Measurements from ENCODE around the gene RARA.

Gene RARA

GRCh38 chr17:40306395-40306794, 2.6 kb upstream of the RARA start:
- Mint-ChIP-seq H3K9me3 (no peaks in the 10 kb centered on the region), H3K27ac (no peak overlapping the region), H3K4me3 (no peak overlapping the region), H3K36me3 (peaks cover 8 to 14% of the 10 kb centered on the region in 2 donors), H3K4me1 (peaks cover 8 to 24% of the 10 kb centered on the region in 2 donors), H3K27me3 (no peaks in the 10 kb centered on the region)
- DNase-seq (no peak), ATAC-seq (replicated peaks) (no peak)

DNA sequence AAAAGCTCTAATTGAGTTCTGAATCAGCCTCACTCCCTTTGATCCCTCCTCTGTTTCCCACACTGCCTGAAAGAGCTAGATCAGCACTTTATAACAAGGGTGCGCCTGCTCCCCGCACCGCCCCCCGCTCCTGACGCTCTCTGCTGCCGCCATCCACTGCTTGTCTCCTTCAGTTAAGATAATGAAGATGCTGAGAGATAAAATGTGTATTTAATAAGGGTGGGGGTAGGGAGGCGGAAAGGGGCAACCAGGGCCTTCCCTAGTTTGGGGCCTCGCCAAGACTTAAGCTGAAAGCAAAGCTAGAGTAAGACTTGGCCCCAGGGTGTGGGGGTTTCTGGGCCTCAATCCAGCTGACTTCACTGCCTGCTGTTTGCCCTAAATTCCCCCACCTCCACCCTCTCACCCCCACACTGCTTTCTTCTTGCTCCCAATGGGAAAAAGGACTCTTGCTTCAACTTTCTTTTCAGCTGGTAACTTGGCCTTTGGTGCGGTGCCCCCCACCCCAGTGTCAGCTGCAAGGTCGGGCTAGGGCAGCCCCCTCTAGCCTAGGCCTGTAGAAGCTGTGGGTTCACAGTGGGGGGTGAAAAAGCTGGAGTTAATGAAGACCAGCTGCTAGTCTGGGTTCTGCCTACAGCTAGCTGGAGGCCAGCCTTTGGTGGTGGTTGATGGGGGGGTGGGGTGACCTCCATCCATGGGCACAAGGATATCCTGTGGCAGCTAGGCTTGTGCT, 1.8 kb upstream of the RARA start:
- no peak for ATAC-seq (replicated peaks)
- Mint-ChIP-seq H3K4me1 (peaks cover 8 to 32% of the 10 kb centered on the region in 2 donors), H3K27me3 (no peaks in the 10 kb centered on the region), H3K27ac (no peak overlapping the region), H3K4me3 (no peak overlapping the region), H3K36me3 (peaks cover 7 to 11% of the 10 kb centered on the region in 2 donors), H3K9me3 (no peaks in the 10 kb centered on the region)
- no peak for DNase-seq

GRCh38 chr17:40307740-40308239, 1.2 kb upstream of the RARA start:
- Mint-ChIP-seq H3K9me3 (no peaks in the 10 kb centered on the region), H3K27me3 (no peaks in the 10 kb centered on the region), H3K4me3 (no peak overlapping the region), H3K36me3 (peaks cover 4 to 11% of the 10 kb centered on the region in 2 donors), H3K27ac (no peak overlapping the region), H3K4me1 (peaks cover 8 to 38% of the 10 kb centered on the region in 2 donors)
- DNase-seq (no peak), ATAC-seq (replicated peaks) (no peak)

DNA sequence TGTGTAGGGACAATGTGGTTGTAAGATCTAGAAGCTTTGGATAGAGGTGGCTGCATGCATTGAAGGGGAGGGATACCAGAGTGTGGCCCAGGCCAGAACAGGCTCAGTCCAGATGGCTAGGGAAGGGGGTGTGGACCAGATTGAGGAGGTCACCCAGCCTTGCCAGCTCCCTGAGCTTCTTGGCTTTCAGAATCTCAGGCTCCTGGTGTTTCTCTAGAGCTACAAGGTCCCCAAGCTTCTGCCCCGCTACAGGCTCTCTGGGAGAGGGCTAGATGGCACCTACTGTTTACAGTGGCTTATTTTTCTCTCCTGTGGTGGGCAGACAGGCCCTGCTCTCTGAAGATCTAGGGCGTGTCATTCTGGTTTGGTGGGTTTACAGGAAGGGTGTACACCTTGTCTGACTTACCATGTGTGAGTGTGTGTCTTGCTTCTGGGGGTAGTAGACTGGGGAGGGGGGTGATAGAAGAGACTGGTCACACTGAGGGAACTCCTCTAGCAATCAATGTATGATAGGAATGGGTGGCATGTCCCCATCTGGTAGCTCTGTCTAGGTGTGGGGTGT, 1.1 kb downstream of the RARA start:
- Mint-ChIP-seq H3K27ac (peak overlapping the region; percentile 9), H3K36me3 (no peaks in the 10 kb centered on the region), H3K27me3 (no peaks in the 10 kb centered on the region), H3K9me3 (no peaks in the 10 kb centered on the region), H3K4me1 (peaks cover 0 to 47% of the 10 kb centered on the region in 2 donors), H3K4me3 (no peak overlapping the region)
- ATAC-seq (replicated peaks), result no peak
- no peak for DNase-seq

DNA sequence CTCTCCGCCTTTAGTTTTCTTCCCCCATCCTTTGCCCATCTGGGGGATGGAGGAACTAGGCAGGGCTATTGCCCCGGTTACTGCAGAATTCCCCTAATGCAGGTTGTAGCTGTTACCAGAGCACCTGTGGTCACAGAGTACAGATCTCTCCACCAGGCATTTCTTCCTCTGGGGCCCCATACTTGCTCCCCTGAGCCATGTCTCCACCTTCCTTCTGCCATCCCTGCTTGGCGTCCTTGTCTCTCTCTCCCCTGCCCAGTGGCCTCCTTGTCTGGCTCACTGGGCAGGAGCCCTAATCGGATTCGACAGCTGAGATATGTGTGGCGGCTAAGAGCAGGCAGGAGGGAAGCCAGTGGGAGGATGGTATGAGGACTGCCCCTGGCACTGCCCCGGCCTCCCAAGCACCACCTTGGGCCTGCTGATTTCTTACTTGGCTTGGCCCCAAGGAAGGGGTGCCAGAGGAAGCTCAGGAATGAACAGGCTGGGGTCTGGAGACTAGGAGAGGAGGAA, 2.0 kb downstream of the RARA start:
- Mint-ChIP-seq H3K9me3 (no peaks in the 10 kb centered on the region), H3K4me3 (peak overlapping the region in 1 of 2 donors; percentile 28), H3K4me1 (peaks cover 0 to 56% of the 10 kb centered on the region in 2 donors), H3K36me3 (no peaks in the 10 kb centered on the region), H3K27me3 (no peaks in the 10 kb centered on the region), H3K27ac (peak overlapping the region; percentile 53)
- DNase-seq (no peak), ATAC-seq (replicated peaks) (peak; percentile 42 to 50)

- H3K36me3 Mint-ChIP-seq, result no peaks in the 10 kb centered on the region
- H3K4me1 Mint-ChIP-seq, result peaks cover 0 to 60% of the 10 kb centered on the region in 2 donors
- peak overlapping the region in 1 of 2 donors; percentile 49 for H3K4me3 Mint-ChIP-seq
- H3K9me3 Mint-ChIP-seq, result no peaks in the 10 kb centered on the region
- DNase-seq, result no peak
- no peak for ATAC-seq (replicated peaks)
- H3K27me3 Mint-ChIP-seq, result no peaks in the 10 kb centered on the region
- peak overlapping the region; percentile 32 for H3K27ac Mint-ChIP-seq
Measured at GRCh38 chr17:40311575-40311974, 2.6 kb downstream of the RARA start.

DNA sequence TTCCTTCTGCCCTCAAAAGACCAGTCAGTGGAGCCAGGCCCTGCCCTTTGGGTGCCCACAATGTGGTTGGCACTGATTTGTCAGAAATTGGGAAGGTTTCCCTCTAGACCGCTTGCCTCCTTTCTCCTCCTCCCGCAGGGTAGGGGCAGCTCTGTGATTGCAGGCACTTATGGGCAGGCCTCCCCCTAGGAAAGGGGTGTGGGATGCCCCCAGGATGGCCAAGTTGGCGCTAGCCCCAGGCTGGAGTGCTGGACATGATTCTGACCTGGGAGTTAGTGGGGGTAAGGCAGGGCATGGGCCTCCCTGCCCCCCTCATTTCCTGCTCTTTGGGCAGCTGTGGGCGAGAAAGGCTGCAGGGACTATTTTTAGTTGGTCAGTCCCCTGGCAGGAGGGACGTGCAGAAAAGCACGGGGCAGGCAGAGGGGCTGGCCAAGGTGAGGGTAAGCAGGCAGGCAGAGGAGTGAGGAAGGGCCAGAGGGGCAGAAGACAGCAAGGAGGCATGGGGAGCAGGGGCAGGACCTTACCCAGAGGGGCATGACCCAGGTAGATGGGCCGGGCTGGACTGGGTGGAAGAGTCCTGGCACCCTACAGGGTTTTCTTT, 3.3 kb downstream of the RARA start:
- ATAC-seq (replicated peaks), result no peak
- peaks cover 4 to 60% of the 10 kb centered on the region in 2 donors for H3K4me1 Mint-ChIP-seq
- H3K27me3 Mint-ChIP-seq, result no peaks in the 10 kb centered on the region

DNA sequence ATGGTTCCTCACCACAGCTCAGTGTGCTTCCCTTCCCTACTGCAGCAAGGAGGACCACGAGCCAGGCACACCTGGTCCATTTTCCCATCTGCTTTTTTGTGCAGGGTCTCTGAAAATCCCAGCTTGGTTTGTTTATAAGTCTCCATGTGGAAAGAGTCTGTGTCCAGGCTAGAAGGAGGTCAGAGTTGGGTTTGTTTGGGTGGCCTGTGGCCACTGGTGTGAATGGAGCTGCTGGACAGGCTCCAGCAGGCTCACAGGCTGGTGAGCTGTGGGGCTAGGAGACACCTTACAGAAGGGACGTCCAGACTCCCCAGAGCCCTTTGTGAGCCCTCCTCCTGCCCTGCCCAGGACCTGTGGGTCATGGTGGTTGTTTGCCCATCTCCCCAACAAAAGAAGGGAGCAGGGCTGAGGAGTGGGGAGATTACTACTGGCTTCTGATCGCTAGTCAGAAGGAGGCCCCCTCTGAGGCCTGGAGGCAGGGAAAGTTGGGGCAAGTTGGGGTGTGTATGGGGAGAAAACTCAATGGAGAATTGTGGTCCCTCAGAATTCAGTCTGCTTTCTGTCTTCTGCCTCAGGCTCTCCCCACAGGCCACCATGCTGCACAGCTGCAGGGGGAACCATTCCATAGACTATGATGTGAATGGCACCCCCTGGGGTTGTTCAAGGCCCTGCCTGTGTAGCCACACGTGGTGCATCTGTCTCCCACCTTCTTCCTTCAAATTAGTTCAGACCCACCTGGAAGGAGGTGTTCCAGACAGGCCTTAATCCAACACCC, 4.1 kb downstream of the RARA start:
- H3K27me3 Mint-ChIP-seq, result no peaks in the 10 kb centered on the region
- H3K36me3 Mint-ChIP-seq, result no peaks in the 10 kb centered on the region
- no peaks in the 10 kb centered on the region for H3K9me3 Mint-ChIP-seq
- DNase-seq (no peak), ATAC-seq (replicated peaks) (no peak)
- H3K4me3 Mint-ChIP-seq, result no peak overlapping the region
- peaks cover 12 to 64% of the 10 kb centered on the region in 2 donors for H3K4me1 Mint-ChIP-seq
- no peak overlapping the region for H3K27ac Mint-ChIP-seq

More for the DNA sequence above, 3.3 kb downstream of the RARA start:
- Mint-ChIP-seq H3K9me3 (no peaks in the 10 kb centered on the region), H3K4me3 (peak overlapping the region in 1 of 2 donors; percentile 34), H3K36me3 (no peaks in the 10 kb centered on the region), H3K27ac (no peak overlapping the region)
- DNase-seq, result no peak

- Mint-ChIP-seq H3K36me3 (no peaks in the 10 kb centered on the region), H3K27ac (peak overlapping the region; percentile 57), H3K4me1 (peaks cover 19 to 66% of the 10 kb centered on the region in 2 donors), H3K27me3 (no peaks in the 10 kb centered on the region), H3K9me3 (no peaks in the 10 kb centered on the region), H3K4me3 (no peak overlapping the region)
- ATAC-seq (replicated peaks), result no peak
- DNase-seq, result no peak
Measured at GRCh38 chr17:40313668-40314583, 4.9 kb downstream of the RARA start.

GRCh38 chr17:40314584-40314956, 5.6 kb downstream of the RARA start:
- Mint-ChIP-seq H3K36me3 (peaks cover 0 to 6% of the 10 kb centered on the region in 2 donors), H3K4me1 (peaks cover 25 to 68% of the 10 kb centered on the region in 2 donors), H3K27me3 (no peaks in the 10 kb centered on the region), H3K9me3 (no peaks in the 10 kb centered on the region), H3K27ac (peak overlapping the region; percentile 27), H3K4me3 (peak overlapping the region in 1 of 2 donors; percentile 64)
- DNase-seq (peak; percentile 81), ATAC-seq (replicated peaks) (peak; percentile 58 to 59)

GRCh38 chr17:40315206-40315605, 6.2 kb downstream of the RARA start:
- H3K27me3 Mint-ChIP-seq, result no peaks in the 10 kb centered on the region
- no peak overlapping the region for H3K4me3 Mint-ChIP-seq
- H3K36me3 Mint-ChIP-seq, result peaks cover 0 to 10% of the 10 kb centered on the region in 2 donors
- no peak overlapping the region for H3K27ac Mint-ChIP-seq
- H3K4me1 Mint-ChIP-seq, result peaks cover 31 to 72% of the 10 kb centered on the region in 2 donors
- H3K9me3 Mint-ChIP-seq, result no peaks in the 10 kb centered on the region
- ATAC-seq (replicated peaks) (no peak), DNase-seq (no peak)

GRCh38 chr17:40315678-40316570, 6.9 kb downstream of the RARA start:
- H3K4me3 Mint-ChIP-seq, result no peak overlapping the region
- no peaks in the 10 kb centered on the region for H3K9me3 Mint-ChIP-seq
- H3K36me3 Mint-ChIP-seq, result peaks cover 0 to 10% of the 10 kb centered on the region in 2 donors
- ATAC-seq (replicated peaks) (no peak), DNase-seq (no peak)
- peaks cover 39 to 73% of the 10 kb centered on the region in 2 donors for H3K4me1 Mint-ChIP-seq
- H3K27me3 Mint-ChIP-seq, result no peaks in the 10 kb centered on the region
- H3K27ac Mint-ChIP-seq, result peak overlapping the region; percentile 68

Data from stimulated activated naive B cell treated with anti-CD40 and anti-IgM and Interleukin-4, amounts not matched to agents 10 μg/mL and 1 μg/mL and 100 μg/mL, for 72 hours (primary cell).